Measurements from ENCODE around the gene TUBGCP3. TPM values are rescaled to one million over a fixed set of nuclear protein-coding genes. Genes with fewer than 3 reads are reported as not detected.
A peak's percentile ranks its signal among the peaks of the same experiment; 100 is the strongest.

Gene TUBGCP3
- total and polyA plus RNA-seq, 2 experiments from 2014 or later, result 12.5 to 12.9 TPM

DNA sequence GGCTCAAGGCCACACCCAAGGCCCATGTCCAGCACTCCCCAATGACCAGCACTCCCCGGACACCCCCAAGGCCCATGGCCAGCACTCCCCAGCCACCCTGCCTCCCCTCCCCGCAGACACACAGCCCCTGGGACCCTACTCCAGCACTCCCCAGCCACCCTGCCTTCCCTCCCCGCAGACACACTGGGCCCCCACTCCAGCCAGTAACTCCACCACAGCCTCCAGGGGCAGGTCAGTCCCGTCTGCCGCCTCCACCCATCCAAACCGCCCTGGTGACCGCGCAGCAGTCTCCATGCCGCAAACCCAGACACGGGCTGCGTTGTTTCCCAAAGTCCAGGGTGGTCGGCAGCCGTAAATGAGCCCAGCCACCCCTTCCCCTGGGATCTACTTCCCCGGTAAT, 141.1 kb downstream of the TUBGCP3 start:
- Histone ChIP-seq H3K36me3 (no peaks in the 10 kb centered on the region), H3K4me3 (no peak overlapping the region), H3K27ac (no peak overlapping the region), H3K9me3 (ENCODE audit: low read depth) (no peaks in the 10 kb centered on the region), H3K4me1 (ENCODE audit: low read depth) (no peaks in the 10 kb centered on the region), H3K27me3 (peaks cover 53% of the 10 kb centered on the region)
- DNase-seq (ENCODE audit: low read depth in 1 of 2, low spot score in 1 of 2), result no peak
- TF ChIP-seq, protein P1, sequence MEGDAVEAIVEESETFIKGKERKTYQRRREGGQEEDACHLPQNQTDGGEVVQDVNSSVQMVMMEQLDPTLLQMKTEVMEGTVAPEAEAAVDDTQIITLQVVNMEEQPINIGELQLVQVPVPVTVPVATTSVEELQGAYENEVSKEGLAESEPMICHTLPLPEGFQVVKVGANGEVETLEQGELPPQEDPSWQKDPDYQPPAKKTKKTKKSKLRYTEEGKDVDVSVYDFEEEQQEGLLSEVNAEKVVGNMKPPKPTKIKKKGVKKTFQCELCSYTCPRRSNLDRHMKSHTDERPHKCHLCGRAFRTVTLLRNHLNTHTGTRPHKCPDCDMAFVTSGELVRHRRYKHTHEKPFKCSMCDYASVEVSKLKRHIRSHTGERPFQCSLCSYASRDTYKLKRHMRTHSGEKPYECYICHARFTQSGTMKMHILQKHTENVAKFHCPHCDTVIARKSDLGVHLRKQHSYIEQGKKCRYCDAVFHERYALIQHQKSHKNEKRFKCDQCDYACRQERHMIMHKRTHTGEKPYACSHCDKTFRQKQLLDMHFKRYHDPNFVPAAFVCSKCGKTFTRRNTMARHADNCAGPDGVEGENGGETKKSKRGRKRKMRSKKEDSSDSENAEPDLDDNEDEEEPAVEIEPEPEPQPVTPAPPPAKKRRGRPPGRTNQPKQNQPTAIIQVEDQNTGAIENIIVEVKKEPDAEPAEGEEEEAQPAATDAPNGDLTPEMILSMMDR (IDR thresholded peaks at IDR 0.05; ENCODE audit: low read depth, low read length), result no peak

DNA sequence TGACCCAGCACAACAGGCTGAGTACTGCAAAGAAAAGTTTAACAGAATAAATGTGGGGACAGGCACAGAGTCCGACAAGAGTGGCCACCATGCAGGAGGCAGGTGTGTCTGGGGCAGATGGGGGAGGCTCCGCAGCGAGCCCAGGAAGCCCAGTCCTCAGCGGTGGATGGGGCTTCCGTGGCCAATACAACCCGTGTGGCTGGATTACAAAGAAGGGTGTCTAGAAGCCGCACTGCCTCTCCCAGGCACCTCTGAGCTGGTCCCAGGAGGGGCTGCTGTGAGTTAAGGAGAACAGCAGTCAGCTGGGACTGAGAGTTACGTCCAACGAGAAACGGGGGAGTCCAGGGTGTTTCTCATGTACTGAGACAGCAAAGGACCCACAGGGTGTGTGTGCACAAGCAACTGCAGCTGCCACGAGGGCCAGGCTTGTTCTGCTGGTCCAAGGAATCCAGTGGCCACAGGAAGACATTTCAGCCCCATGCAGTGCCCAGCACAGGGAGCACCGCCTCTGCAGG, 141.5 kb downstream of the TUBGCP3 start:
- TF ChIP-seq, protein P1 (IDR thresholded peaks at IDR 0.05; ENCODE audit: low read depth, low read length), result no peak
- DNase-seq (ENCODE audit: low read depth in 1 of 2, low spot score in 1 of 2), result no peak
- Histone ChIP-seq H3K4me1 (ENCODE audit: low read depth) (no peaks in the 10 kb centered on the region), H3K27me3 (peaks cover 58% of the 10 kb centered on the region), H3K27ac (no peak overlapping the region), H3K36me3 (no peaks in the 10 kb centered on the region), H3K4me3 (no peak overlapping the region), H3K9me3 (ENCODE audit: low read depth) (no peaks in the 10 kb centered on the region)

DNA sequence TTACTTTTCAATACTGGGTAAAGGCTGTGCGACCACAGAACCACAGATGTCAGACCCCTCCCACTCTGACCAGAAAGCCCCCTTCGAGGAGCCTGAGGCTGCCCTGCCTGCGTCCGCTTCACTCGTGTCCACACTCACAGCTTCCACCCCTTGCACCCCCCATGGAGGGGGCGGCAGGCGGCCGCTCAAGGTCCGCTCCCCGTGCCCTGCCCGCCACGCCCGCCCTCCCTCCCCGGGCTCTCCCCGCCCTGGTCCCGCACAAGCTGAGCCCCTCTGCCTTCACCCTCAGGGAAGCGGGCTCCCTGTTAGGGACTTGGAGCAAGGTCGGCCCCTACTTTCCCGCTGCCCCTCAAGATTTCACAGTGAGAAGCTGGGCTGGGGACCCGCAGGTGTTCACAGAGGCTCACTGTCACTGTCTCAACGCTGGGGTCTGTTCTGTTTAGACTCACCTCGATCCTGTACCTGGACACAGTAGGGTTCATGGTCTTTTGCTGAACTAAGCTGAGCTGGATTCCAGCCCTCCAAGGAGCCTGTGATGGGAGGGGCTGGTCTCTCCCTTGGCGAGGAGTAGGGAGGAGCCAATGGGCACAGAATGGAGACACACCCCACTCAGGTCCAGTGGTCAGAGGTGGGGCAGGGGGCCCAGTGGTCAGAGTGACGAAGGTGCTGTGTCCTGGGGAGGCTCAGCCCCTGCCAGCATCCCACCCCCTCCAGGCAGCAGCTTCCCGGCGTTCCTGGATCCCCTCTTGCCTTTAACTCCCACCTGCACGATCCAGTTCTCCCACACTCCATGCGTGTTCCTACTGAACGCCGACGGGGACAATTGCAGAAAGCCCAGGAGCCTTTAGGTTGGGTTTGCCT, 142.3 kb downstream of the TUBGCP3 start:
- Histone ChIP-seq H3K36me3 (no peaks in the 10 kb centered on the region), H3K27ac (no peak overlapping the region), H3K4me1 (ENCODE audit: low read depth) (no peaks in the 10 kb centered on the region), H3K27me3 (peaks cover 59% of the 10 kb centered on the region), H3K4me3 (no peak overlapping the region), H3K9me3 (ENCODE audit: low read depth) (no peaks in the 10 kb centered on the region)
- TF ChIP-seq, protein P1 (IDR thresholded peaks at IDR 0.05; ENCODE audit: low read depth, low read length), result no peak
- no peak for DNase-seq (ENCODE audit: low read depth in 1 of 2, low spot score in 1 of 2)

DNA sequence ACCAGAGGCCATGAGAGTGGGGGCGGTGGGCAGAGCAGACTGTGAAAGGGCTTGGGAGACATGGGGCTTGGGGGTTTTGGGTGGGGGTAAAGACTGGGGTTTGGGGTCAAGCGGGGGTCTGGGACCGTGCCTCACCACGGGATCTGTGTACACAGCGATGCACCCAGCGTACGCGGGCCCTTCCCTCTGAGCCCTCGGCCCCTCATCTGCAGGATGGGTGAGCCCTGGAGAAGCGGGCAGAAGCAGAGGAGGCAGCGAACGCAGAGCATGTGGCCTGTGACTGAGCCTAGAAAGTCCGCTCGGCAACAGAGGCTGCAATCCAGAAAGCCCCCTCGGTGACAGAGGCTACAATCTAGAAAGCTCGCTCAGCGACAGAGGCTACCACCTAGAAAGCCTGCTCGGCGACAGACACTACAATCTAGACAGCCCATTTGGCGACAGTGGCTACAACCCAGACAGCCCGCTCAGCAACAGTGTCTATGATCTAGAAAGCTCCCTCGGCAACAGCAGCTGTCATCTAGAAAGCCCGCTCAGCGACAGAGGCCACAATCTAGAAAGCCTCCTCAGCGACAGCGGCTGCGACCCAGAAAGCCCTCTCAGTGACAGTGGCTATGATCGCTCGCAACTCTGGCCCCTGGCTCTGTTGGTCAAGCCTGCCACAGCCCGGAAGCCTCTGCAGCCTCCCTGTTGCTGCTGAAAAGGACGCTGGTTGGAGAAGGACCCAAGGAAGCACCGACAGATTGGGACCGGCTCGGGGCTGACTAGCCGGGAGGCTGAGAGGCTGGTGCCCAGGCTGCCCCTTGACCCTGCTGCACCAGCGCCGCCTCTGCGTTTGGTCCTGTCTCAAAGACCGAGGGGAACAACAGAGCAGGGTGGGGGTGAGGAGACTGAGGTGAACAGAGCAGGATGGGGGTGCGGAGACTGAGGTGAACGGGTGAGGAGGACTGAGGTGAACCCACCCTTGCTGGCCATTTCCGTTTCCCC, 143.2 kb downstream of the TUBGCP3 start:
- Histone ChIP-seq H3K4me3 (no peak overlapping the region), H3K27ac (no peak overlapping the region), H3K9me3 (ENCODE audit: low read depth) (no peaks in the 10 kb centered on the region), H3K27me3 (peaks cover 64% of the 10 kb centered on the region), H3K36me3 (no peaks in the 10 kb centered on the region), H3K4me1 (ENCODE audit: low read depth) (no peaks in the 10 kb centered on the region)
- no peak for DNase-seq (ENCODE audit: low read depth in 1 of 2, low spot score in 1 of 2)
- TF ChIP-seq, protein P1 (IDR thresholded peaks at IDR 0.05; ENCODE audit: low read depth, low read length), result no peak

DNA sequence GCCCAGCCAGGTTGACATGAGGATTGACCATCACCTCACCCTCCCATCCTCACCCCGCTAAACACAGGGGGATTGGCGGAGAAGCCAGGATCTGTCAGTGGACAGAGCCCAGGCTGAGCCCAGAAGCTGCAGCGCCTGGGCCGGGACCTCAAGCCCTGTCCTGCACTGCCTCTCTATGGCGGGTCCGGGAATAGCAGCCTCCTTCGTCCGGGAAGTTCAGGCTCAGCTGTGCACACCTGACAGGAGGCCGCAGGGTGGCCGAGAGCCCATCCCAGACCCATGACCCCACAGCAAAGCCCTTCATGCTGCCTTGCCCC, 144.0 kb downstream of the TUBGCP3 start:
- Histone ChIP-seq H3K9me3 (ENCODE audit: low read depth) (no peaks in the 10 kb centered on the region), H3K4me1 (ENCODE audit: low read depth) (no peaks in the 10 kb centered on the region), H3K4me3 (no peak overlapping the region), H3K27ac (no peak overlapping the region), H3K36me3 (no peaks in the 10 kb centered on the region), H3K27me3 (peaks cover 64% of the 10 kb centered on the region)
- TF ChIP-seq, protein P1 (IDR thresholded peaks at IDR 0.05; ENCODE audit: low read depth, low read length), result peak; percentile 85
- peak; percentile 62 to 79 for DNase-seq (ENCODE audit: low read depth in 1 of 2, low spot score in 1 of 2)

Measured in cardiac muscle cell (in vitro differentiated cells and primary cell).